ENCODE measurements around the gene RYR3.
A peak's percentile ranks its signal among the peaks of the same experiment; 100 is the strongest.

The RYR3 gene

GRCh38 chr15:33664947-33665346 lies 354.2 kb downstream of the RYR3 start:
- no peak for DNase-seq

- DNase-seq, result no peak
These were observed 359.8 kb downstream of the RYR3 start for GRCh38 chr15:33670567-33670966.

- DNase-seq, result no peak
These were observed 360.7 kb downstream of the RYR3 start for GRCh38 chr15:33671456-33671855.

GRCh38 chr15:33675246-33675645 lies 364.5 kb downstream of the RYR3 start:
- DNase-seq, result peak; percentile 24

GRCh38 chr15:33677238-33677830 lies 366.6 kb downstream of the RYR3 start:
- no peak for DNase-seq

GRCh38 chr15:33678176-33678575 lies 367.4 kb downstream of the RYR3 start:
- DNase-seq, result no peak

GRCh38 chr15:33678602-33679001 lies 367.8 kb downstream of the RYR3 start:
- DNase-seq, result no peak

- DNase-seq, result no peak
These were observed 368.3 kb downstream of the RYR3 start for GRCh38 chr15:33679061-33679460.

- no peak for DNase-seq
These were observed 369.6 kb downstream of the RYR3 start for GRCh38 chr15:33680336-33680735.

GRCh38 chr15:33693166-33693800 lies 382.5 kb downstream of the RYR3 start:
- no peak for DNase-seq

GRCh38 chr15:33698126-33698525 lies 387.4 kb downstream of the RYR3 start:
- DNase-seq, result no peak

GRCh38 chr15:33699145-33699544 lies 388.4 kb downstream of the RYR3 start:
- DNase-seq, result no peak

- DNase-seq, result no peak
These were observed 389.1 kb downstream of the RYR3 start for GRCh38 chr15:33699691-33700447.

GRCh38 chr15:33700695-33701303 lies 390.0 kb downstream of the RYR3 start:
- DNase-seq, result peak; percentile 78

GRCh38 chr15:33701304-33701696 lies 390.5 kb downstream of the RYR3 start:
- no peak for DNase-seq

- no peak for DNase-seq
These were observed 395.4 kb downstream of the RYR3 start for GRCh38 chr15:33706173-33706572.

GRCh38 chr15:33710748-33711147 lies 400.0 kb downstream of the RYR3 start:
- no peak for DNase-seq

GRCh38 chr15:33716025-33716424 lies 405.3 kb downstream of the RYR3 start:
- no peak for DNase-seq

- DNase-seq, result peak; percentile 27
These were observed 410.2 kb downstream of the RYR3 start for GRCh38 chr15:33720952-33721351.

GRCh38 chr15:33722005-33722672 lies 411.4 kb downstream of the RYR3 start:
- peak; percentile 78 for DNase-seq

- DNase-seq, result no peak
These were observed 411.9 kb downstream of the RYR3 start for GRCh38 chr15:33722673-33723015.

GRCh38 chr15:33724321-33725036 lies 413.7 kb downstream of the RYR3 start:
- no peak for DNase-seq

GRCh38 chr15:33729653-33730052 lies 418.9 kb downstream of the RYR3 start:
- DNase-seq, result no peak

All from suppressor macrophage treated with lipopolysaccharide for 4 hours (primary cell).